ENCODE results near the gene GPR62.

DNA sequence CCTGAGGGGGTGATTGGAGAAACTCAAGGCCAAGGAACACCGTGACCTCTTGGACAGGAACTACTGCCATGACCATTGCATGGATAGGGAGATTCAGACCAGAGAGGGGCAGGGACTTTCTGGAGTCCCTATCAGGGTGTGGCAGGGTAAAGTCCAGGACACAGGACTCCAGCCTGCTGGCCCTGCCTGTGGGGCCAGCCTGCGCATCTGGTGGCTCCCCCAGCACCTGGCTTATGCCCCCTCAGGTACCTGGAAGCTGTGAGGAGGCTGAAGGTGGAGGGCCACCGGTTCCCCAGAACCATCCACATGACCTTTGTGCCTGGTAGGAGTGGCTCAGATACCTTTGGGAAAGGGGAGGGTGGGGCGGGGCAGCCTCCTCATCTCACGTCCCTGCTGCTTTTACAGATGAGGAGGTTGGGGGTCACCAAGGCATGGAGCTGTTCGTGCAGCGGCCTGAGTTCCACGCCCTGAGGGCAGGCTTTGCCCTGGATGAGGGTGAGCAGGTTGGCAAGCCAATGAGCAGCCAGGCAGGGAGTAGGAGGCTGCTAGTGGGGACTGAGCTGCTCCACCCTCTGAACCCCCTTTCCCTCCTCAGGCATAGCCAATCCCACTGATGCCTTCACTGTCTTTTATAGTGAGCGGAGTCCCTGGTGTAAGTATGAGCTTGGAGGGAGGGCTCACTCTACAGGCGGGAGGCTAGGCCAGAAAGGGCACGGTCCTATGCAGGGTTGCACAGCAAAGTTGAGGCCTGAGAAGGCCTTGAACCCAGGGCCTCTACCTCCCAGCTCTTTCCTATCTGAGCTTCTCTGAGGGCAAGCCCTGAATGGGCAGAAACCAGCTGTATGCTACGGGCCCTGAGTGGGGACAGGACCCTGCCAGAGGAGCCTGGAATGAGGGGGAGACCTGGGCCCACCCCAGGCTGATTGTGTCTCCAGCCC is 31.1 kb downstream of the GPR62 start:
- TF ChIP-seq RCOR1 (IDR thresholded peaks at IDR 0.05; ENCODE audit: low read length) (no peak), EP300 (IDR thresholded peaks at IDR 0.05; ENCODE audit: borderline replicate concordance in 1 of 2, low read depth in 1 of 2, low read length in 1 of 2) (no peak), RXRA (IDR thresholded peaks at IDR 0.05; ENCODE audit: borderline replicate concordance, low read depth) (no peak), TCF12 (IDR thresholded peaks at IDR 0.05) (no peak), SIN3A (IDR thresholded peaks at IDR 0.05; ENCODE audit: borderline replicate concordance, low read depth, low read length) (no peak), GABPA (IDR thresholded peaks at IDR 0.05; ENCODE audit: low read depth) (no peak)
- TF ChIP-seq, protein P1, sequence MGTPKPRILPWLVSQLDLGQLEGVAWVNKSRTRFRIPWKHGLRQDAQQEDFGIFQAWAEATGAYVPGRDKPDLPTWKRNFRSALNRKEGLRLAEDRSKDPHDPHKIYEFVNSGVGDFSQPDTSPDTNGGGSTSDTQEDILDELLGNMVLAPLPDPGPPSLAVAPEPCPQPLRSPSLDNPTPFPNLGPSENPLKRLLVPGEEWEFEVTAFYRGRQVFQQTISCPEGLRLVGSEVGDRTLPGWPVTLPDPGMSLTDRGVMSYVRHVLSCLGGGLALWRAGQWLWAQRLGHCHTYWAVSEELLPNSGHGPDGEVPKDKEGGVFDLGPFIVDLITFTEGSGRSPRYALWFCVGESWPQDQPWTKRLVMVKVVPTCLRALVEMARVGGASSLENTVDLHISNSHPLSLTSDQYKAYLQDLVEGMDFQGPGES (IDR thresholded peaks at IDR 0.05; ENCODE audit: low read depth, low read length) = no peak
- TF ChIP-seq, protein P2, sequence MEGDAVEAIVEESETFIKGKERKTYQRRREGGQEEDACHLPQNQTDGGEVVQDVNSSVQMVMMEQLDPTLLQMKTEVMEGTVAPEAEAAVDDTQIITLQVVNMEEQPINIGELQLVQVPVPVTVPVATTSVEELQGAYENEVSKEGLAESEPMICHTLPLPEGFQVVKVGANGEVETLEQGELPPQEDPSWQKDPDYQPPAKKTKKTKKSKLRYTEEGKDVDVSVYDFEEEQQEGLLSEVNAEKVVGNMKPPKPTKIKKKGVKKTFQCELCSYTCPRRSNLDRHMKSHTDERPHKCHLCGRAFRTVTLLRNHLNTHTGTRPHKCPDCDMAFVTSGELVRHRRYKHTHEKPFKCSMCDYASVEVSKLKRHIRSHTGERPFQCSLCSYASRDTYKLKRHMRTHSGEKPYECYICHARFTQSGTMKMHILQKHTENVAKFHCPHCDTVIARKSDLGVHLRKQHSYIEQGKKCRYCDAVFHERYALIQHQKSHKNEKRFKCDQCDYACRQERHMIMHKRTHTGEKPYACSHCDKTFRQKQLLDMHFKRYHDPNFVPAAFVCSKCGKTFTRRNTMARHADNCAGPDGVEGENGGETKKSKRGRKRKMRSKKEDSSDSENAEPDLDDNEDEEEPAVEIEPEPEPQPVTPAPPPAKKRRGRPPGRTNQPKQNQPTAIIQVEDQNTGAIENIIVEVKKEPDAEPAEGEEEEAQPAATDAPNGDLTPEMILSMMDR (IDR thresholded peaks at IDR 0.05) = no peak
- TF ChIP-seq, protein P3, sequence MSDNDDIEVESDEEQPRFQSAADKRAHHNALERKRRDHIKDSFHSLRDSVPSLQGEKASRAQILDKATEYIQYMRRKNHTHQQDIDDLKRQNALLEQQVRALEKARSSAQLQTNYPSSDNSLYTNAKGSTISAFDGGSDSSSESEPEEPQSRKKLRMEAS (IDR thresholded peaks at IDR 0.05; ENCODE audit: low read depth) = no peak
- TF ChIP-seq, protein P4, sequence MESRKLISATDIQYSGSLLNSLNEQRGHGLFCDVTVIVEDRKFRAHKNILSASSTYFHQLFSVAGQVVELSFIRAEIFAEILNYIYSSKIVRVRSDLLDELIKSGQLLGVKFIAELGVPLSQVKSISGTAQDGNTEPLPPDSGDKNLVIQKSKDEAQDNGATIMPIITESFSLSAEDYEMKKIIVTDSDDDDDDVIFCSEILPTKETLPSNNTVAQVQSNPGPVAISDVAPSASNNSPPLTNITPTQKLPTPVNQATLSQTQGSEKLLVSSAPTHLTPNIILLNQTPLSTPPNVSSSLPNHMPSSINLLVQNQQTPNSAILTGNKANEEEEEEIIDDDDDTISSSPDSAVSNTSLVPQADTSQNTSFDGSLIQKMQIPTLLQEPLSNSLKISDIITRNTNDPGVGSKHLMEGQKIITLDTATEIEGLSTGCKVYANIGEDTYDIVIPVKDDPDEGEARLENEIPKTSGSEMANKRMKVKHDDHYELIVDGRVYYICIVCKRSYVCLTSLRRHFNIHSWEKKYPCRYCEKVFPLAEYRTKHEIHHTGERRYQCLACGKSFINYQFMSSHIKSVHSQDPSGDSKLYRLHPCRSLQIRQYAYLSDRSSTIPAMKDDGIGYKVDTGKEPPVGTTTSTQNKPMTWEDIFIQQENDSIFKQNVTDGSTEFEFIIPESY (IDR thresholded peaks at IDR 0.05; ENCODE audit: borderline replicate concordance, low read depth) = no peak
